Liver (tissue), 3 donors: ENCODE data around the gene GMPR.

Experiments
- CTCF ChIP-seq: fragments of 150-350 bp; IDR thresholded peaks from 2 replicates; pipeline ENCODE4 v1.5.1; 2017; ENCODE audit warnings: improper control_type of control experiment, low read depth, low read length; ENCODE audit not compliant: missing input control
- FOXA2 ChIP-seq: IDR thresholded peaks from 2 replicates; pipeline ENCODE4 v1.6.1; 2016; ENCODE audit warnings: antibody characterized with exemption
- HNF4A ChIP-seq, 2 donors: conservative IDR thresholded peaks; 2 replicates each; pipeline ENCODE4 v1.6.1; 2016; ENCODE audit warnings: antibody characterized with exemption in 2 of 2, mild to moderate bottlenecking in 2 of 2
- NR2F2 ChIP-seq: IDR thresholded peaks from 2 replicates; pipeline ENCODE4 v1.6.1; 2016; ENCODE audit warnings: antibody characterized with exemption
- SP1 ChIP-seq: IDR thresholded peaks from 2 replicates; pipeline ENCODE4 v1.6.1; 2018; ENCODE audit warnings: antibody characterized with exemption, mild to moderate bottlenecking
- YY1 ChIP-seq: IDR thresholded peaks from 2 replicates; pipeline ENCODE4 v1.6.1; 2016; ENCODE audit warnings: antibody characterized with exemption, mild to moderate bottlenecking
- ZBTB33 ChIP-seq: IDR thresholded peaks from 2 replicates; pipeline ENCODE4 v1.6.1; 2016; ENCODE audit warnings: antibody characterized with exemption
- TF ChIP-seq, protein P1 (sequence below): IDR thresholded peaks from 2 replicates; pipeline ENCODE4 v1.6.1; 2016; ENCODE audit warnings: antibody characterized with exemption
- TF ChIP-seq, protein P2 (sequence below): IDR thresholded peaks from 2 replicates; pipeline ENCODE4 v1.6.1; 2016; ENCODE audit warnings: antibody characterized with exemption, mild to moderate bottlenecking
- donor health status: healthy.
- donor health status: healthy.

GRCh38 chr6:16201706-16202105 lies 36.7 kb upstream of the GMPR start:
- TF ChIP-seq CTCF (no peak), NR2F2 (no peak), ZBTB33 (no peak), SP1 (no peak), YY1 (no peak), HNF4A (conservative IDR thresholded peaks at IDR 0.05) (no peak), FOXA2 (no peak)
- TF ChIP-seq, protein P1, sequence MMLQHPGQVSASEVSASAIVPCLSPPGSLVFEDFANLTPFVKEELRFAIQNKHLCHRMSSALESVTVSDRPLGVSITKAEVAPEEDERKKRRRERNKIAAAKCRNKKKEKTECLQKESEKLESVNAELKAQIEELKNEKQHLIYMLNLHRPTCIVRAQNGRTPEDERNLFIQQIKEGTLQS = no peak
- TF ChIP-seq, protein P2, sequence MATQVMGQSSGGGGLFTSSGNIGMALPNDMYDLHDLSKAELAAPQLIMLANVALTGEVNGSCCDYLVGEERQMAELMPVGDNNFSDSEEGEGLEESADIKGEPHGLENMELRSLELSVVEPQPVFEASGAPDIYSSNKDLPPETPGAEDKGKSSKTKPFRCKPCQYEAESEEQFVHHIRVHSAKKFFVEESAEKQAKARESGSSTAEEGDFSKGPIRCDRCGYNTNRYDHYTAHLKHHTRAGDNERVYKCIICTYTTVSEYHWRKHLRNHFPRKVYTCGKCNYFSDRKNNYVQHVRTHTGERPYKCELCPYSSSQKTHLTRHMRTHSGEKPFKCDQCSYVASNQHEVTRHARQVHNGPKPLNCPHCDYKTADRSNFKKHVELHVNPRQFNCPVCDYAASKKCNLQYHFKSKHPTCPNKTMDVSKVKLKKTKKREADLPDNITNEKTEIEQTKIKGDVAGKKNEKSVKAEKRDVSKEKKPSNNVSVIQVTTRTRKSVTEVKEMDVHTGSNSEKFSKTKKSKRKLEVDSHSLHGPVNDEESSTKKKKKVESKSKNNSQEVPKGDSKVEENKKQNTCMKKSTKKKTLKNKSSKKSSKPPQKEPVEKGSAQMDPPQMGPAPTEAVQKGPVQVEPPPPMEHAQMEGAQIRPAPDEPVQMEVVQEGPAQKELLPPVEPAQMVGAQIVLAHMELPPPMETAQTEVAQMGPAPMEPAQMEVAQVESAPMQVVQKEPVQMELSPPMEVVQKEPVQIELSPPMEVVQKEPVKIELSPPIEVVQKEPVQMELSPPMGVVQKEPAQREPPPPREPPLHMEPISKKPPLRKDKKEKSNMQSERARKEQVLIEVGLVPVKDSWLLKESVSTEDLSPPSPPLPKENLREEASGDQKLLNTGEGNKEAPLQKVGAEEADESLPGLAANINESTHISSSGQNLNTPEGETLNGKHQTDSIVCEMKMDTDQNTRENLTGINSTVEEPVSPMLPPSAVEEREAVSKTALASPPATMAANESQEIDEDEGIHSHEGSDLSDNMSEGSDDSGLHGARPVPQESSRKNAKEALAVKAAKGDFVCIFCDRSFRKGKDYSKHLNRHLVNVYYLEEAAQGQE = no peak
